Choroid plexus epithelial cell (primary cell): ENCODE data around the gene CASP9.
"Not testable (repeated sequence)": the region's sequence is repeated elsewhere in the genome, so short reads cannot be mapped to it uniquely, and the experiment has no call there.

Source experiments
- DNase-seq: peaks from one replicate; pipeline ENCODE4 v3.0.0-alpha.2; 2010; ENCODE audit warnings: low read depth
- H3K4me3 ChIP-seq: 2 replicates; pipeline ENCODE4 v1.5.1; 2011; ENCODE audit warnings: low read depth, mild to moderate bottlenecking, control low read depth, low read length, moderate library complexity
- CTCF ChIP-seq: conservative IDR thresholded peaks from 2 replicates; pipeline ENCODE4 v1.5.1; 2011; ENCODE audit warnings: low read depth, mild to moderate bottlenecking, control low read depth, inconsistent platforms, low read length, moderate library complexity

Gene CASP9

DNA sequence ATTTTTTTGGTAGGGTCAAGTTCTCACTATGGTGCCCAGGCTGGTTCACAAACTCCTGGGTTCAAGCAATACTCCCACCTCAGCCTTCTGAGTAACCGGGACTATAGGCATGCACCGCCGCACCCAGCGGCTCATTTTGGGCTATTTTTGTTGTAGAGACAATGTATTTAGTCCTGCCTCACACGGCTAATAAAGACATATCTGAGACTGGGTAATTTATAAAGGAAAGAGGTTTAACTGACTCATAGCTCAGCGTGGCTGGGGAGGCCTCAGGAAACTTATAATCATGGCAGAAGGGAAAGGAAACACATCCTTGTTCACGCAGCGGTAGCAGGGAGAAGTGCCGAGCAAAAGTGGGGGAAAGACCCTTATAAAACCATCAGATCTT lies 63.3 kb downstream of the CASP9 start:
- TF ChIP-seq CTCF = no peak
- H3K4me3 ChIP-seq = no peak overlapping the region
- DNase-seq = no peak

GRCh38 chr1:15459771-15460707 lies 64.0 kb downstream of the CASP9 start:
- DNase-seq = no peak
- no peak for TF ChIP-seq CTCF
- H3K4me3 ChIP-seq = no peak overlapping the region

DNA sequence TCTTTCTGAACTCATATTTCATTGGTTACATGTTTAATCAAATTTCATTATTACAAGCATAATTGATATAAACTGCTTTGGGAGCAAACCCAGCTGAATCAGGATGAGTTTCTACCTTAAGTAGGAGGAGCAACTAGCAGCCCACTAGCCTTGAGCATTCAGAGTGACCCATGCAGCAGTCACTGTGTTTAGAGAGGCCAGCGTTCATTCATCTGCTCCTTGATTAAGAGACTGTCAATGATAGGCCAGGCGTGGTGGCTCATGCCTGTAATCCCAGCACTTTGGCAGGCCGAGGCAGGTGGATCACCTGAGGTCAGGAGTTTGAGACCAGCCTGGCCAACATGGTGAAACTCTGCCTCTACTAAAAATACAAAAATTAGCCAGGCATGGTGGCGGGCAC lies 65.6 kb downstream of the CASP9 start:
- not testable (repeated sequence) for H3K4me3 ChIP-seq, DNase-seq

DNA sequence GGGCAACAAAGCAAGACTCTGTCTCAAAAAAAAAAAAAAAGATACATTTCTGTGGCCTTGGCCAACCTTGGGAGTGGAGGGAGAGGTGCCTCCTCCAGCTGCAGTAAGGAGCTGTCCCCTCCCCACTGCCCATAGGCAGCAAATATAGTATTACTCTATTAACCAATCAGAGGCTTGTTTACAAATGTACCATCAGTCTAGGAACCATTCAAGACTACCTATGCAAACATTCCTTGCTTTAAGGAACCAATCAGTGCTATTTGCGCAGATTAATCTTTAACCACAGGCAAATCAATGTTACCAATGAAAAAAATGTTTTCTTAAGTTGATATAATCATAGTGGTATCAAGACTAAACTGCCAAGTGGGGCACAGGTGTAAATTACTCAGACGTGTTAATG lies 66.4 kb downstream of the CASP9 start:
- H3K4me3 ChIP-seq = no peak overlapping the region
- no peak for DNase-seq
- TF ChIP-seq CTCF = no peak

- no peak for DNase-seq
- TF ChIP-seq CTCF = no peak
- no peak within 1 kb of the TSS for H3K4me3 ChIP-seq
These were observed 67.6 kb downstream of the CASP9 start, which contains the start of gene CELA2A for GRCh38 chr1:15456313-15456954. Gene CELA2A (plus strand): TSS chr1:15456732. CDS start chr1:15456754, 22 bp downstream.

GRCh38 chr1:15455522-15455921 lies 68.5 kb downstream of the CASP9 start:
- DNase-seq = peak; percentile 58
- H3K4me3 ChIP-seq = no peak overlapping the region
- TF ChIP-seq CTCF = no peak

DNA sequence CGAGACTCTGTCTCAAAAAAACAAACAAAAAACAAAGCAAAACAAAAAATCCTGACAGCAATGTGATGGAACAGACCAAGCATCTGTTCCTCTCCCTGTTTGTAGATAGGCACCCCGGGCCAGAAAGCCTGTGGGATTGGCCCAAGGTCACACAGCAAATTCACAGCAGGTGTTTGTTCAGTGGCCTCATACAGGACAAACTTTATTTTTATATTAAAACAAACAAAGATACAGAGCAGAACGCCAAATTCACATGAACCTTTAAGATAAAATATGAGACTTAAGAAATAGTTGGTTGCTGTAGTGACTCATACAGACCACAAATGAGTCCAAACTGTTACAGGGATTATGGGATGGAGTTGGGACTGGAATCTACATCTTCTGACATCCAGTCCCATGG lies 69.8 kb downstream of the CASP9 start:
- peak; percentile 77 for DNase-seq
- TF ChIP-seq CTCF = no peak
- no peak overlapping the region for H3K4me3 ChIP-seq
